Tibial artery (tissue), 4 donors: Measurements from ENCODE around the gene SCMH1.

ENCODE experiments used
- DNase-seq, 2 donors: peaks; one replicate each; pipeline ENCODE4 v3.0.0-alpha.2; 2019
- H3K27ac ChIP-seq, 2 donors: fragments of 200-600 bp; sonication (generic) in 1 of 2; 1 replicate in 1 of 2; 2 replicates in 1 of 2; pipeline ENCODE4 v1.5.1; 2018 to 2019; ENCODE audit warnings: mild to moderate bottlenecking in 1 of 2
- H3K27me3 ChIP-seq, 2 donors: fragments of 200-600 bp; sonication (generic) in 1 of 2; one replicate each; pipeline versions ENCODE4 v1.5.1 to v1.6.0; 2016 to 2019
- H3K36me3 ChIP-seq, 3 donors: fragments of 200-600 bp; sonication (generic) in 2 of 3; one replicate each; pipeline ENCODE4 v1.5.1; 2016 to 2019; ENCODE audit warnings: mild to moderate bottlenecking in 2 of 3
- H3K4me1 ChIP-seq, 4 donors: fragments of 200-600 bp; sonication (generic) in 2 of 4; 1 replicate in 3 of 4; 2 replicates in 1 of 4; pipeline ENCODE4 v1.5.1; 2016 to 2019
- H3K4me3 ChIP-seq, 2 donors: fragments of 200-600 bp; sonication (generic) in 1 of 2; 1 replicate in 1 of 2; 2 replicates in 1 of 2; pipeline ENCODE4 v1.5.1; 2018 to 2019; ENCODE audit warnings: mild to moderate bottlenecking in 2 of 2
- H3K9me3 ChIP-seq, 3 donors: fragments of 200-600 bp; sonication (generic) in 1 of 3; one replicate each; pipeline ENCODE4 v1.5.1; 2016 to 2019
- CTCF ChIP-seq, 2 experiments: fragments of 200-600 bp in 1 of 2; fragments of 450-650 bp in 1 of 2; IDR thresholded peaks; one replicate each; pipeline ENCODE4 v1.5.1; 2017 to 2019; ENCODE audit warnings: antibody characterized with exemption in 2 of 2, mild to moderate bottlenecking in 1 of 2, moderate library complexity in 1 of 2
- intact Hi-C: fragments of 100-400 bp; cut with DNase I; formaldehyde crosslinking; loops from one replicate; pipeline ENCODE4 v1.15.0; 2023; ENCODE audit warnings: low total_unique reads

The SCMH1 gene

GRCh38 chr1:41169799-41170180 is 72.3 kb downstream of the SCMH1 start:
- DNase-seq = no peak
- H3K4me3 ChIP-seq = no peak overlapping the region
- H3K4me1 ChIP-seq = no peaks in the 10 kb centered on the region
- no peak for TF ChIP-seq CTCF (IDR thresholded peaks at IDR 0.05)
- peaks cover 0 to under 1% (median 0%) of the 10 kb centered on the region in 3 donors for H3K36me3 ChIP-seq
- no peak overlapping the region for H3K27ac ChIP-seq
- intact Hi-C loops = no loop called here
- H3K27me3 ChIP-seq = no peaks in the 10 kb centered on the region
- no peaks in the 10 kb centered on the region for H3K9me3 ChIP-seq

GRCh38 chr1:41169066-41169798 is 72.9 kb downstream of the SCMH1 start:
- no peak for DNase-seq
- Histone ChIP-seq H3K36me3 (no peaks in the 10 kb centered on the region), H3K27ac (no peak overlapping the region), H3K4me1 (no peaks in the 10 kb centered on the region), H3K4me3 (no peak overlapping the region), H3K9me3 (no peaks in the 10 kb centered on the region), H3K27me3 (no peaks in the 10 kb centered on the region)
- no peak for TF ChIP-seq CTCF (IDR thresholded peaks at IDR 0.05)
- intact Hi-C loops = no loop called here

GRCh38 chr1:41167667-41168066 is 74.4 kb downstream of the SCMH1 start:
- Histone ChIP-seq H3K4me3 (no peak overlapping the region), H3K27ac (no peak overlapping the region), H3K4me1 (no peaks in the 10 kb centered on the region), H3K27me3 (no peaks in the 10 kb centered on the region), H3K9me3 (no peaks in the 10 kb centered on the region), H3K36me3 (peaks cover 0 to 6% (median 0%) of the 10 kb centered on the region in 3 donors)
- no peak for DNase-seq
- intact Hi-C loops = no loop called here
- no peak for TF ChIP-seq CTCF (IDR thresholded peaks at IDR 0.05)

GRCh38 chr1:41164727-41165126 is 77.4 kb downstream of the SCMH1 start:
- H3K4me1 ChIP-seq = no peaks in the 10 kb centered on the region
- intact Hi-C loops = no loop called here
- H3K36me3 ChIP-seq = peaks cover 0 to 17% (median 7%) of the 10 kb centered on the region in 3 donors
- DNase-seq = no peak
- H3K27me3 ChIP-seq = no peaks in the 10 kb centered on the region
- no peak overlapping the region for H3K4me3 ChIP-seq
- no peak for TF ChIP-seq CTCF (IDR thresholded peaks at IDR 0.05)
- no peak overlapping the region for H3K27ac ChIP-seq
- H3K9me3 ChIP-seq = no peaks in the 10 kb centered on the region

GRCh38 chr1:41162441-41162840 is 79.7 kb downstream of the SCMH1 start:
- peaks cover 0 to 23% (median 7%) of the 10 kb centered on the region in 3 donors for H3K36me3 ChIP-seq
- no peaks in the 10 kb centered on the region for H3K27me3 ChIP-seq
- no peak overlapping the region for H3K27ac ChIP-seq
- intact Hi-C loops = no loop called here
- no peaks in the 10 kb centered on the region for H3K4me1 ChIP-seq
- no peak for DNase-seq
- H3K4me3 ChIP-seq = no peak overlapping the region
- no peak for TF ChIP-seq CTCF (IDR thresholded peaks at IDR 0.05)
- no peaks in the 10 kb centered on the region for H3K9me3 ChIP-seq
